ENCODE measurements around the gene ATP8A2. TPM values are rescaled to one million over a fixed set of nuclear protein-coding genes. Genes with fewer than 3 reads are reported as not detected.

The ATP8A2 gene
- polyA plus RNA-seq, 1 donor from 2014 or later = 11.9 TPM

DNA sequence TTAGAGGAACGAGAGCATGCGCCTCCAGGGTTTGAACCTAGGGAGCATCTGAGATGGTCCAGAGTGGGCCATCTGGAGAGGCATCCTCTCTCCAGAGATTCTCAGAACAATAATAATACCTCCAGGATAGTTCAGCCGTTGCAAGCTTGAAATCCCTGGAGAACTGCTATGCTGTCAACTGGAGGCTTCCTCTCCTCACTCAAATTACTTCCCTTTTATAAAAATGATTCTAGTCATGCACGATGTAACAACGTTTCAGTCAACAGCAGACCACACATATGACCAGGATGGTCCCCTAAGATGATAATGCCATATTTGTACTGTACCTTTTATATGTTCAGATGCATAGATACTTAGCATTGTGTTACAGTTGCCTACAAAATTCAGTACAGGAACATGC lies 571.3 kb downstream of the ATP8A2 start:
- no peak for TF ChIP-seq RAD21 (conservative IDR thresholded peaks at IDR 0.05)
- TF ChIP-seq, protein P1, sequence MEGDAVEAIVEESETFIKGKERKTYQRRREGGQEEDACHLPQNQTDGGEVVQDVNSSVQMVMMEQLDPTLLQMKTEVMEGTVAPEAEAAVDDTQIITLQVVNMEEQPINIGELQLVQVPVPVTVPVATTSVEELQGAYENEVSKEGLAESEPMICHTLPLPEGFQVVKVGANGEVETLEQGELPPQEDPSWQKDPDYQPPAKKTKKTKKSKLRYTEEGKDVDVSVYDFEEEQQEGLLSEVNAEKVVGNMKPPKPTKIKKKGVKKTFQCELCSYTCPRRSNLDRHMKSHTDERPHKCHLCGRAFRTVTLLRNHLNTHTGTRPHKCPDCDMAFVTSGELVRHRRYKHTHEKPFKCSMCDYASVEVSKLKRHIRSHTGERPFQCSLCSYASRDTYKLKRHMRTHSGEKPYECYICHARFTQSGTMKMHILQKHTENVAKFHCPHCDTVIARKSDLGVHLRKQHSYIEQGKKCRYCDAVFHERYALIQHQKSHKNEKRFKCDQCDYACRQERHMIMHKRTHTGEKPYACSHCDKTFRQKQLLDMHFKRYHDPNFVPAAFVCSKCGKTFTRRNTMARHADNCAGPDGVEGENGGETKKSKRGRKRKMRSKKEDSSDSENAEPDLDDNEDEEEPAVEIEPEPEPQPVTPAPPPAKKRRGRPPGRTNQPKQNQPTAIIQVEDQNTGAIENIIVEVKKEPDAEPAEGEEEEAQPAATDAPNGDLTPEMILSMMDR (IDR thresholded peaks at IDR 0.05; ENCODE audit: poor library complexity, severe bottlenecking) = no peak
- no peak for TF ChIP-seq EZH2 (IDR thresholded peaks at IDR 0.05; ENCODE audit: borderline replicate concordance, insufficient read depth, low read length, poor library complexity, severe bottlenecking)
- TF ChIP-seq EP300 (conservative IDR thresholded peaks at IDR 0.05; ENCODE audit: poor library complexity, severe bottlenecking) = no peak
- TF ChIP-seq MXI1 (conservative IDR thresholded peaks at IDR 0.05; ENCODE audit: poor library complexity, severe bottlenecking) = no peak
- TF ChIP-seq, protein P2, sequence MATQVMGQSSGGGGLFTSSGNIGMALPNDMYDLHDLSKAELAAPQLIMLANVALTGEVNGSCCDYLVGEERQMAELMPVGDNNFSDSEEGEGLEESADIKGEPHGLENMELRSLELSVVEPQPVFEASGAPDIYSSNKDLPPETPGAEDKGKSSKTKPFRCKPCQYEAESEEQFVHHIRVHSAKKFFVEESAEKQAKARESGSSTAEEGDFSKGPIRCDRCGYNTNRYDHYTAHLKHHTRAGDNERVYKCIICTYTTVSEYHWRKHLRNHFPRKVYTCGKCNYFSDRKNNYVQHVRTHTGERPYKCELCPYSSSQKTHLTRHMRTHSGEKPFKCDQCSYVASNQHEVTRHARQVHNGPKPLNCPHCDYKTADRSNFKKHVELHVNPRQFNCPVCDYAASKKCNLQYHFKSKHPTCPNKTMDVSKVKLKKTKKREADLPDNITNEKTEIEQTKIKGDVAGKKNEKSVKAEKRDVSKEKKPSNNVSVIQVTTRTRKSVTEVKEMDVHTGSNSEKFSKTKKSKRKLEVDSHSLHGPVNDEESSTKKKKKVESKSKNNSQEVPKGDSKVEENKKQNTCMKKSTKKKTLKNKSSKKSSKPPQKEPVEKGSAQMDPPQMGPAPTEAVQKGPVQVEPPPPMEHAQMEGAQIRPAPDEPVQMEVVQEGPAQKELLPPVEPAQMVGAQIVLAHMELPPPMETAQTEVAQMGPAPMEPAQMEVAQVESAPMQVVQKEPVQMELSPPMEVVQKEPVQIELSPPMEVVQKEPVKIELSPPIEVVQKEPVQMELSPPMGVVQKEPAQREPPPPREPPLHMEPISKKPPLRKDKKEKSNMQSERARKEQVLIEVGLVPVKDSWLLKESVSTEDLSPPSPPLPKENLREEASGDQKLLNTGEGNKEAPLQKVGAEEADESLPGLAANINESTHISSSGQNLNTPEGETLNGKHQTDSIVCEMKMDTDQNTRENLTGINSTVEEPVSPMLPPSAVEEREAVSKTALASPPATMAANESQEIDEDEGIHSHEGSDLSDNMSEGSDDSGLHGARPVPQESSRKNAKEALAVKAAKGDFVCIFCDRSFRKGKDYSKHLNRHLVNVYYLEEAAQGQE (IDR thresholded peaks at IDR 0.05; ENCODE audit: borderline replicate concordance) = no peak
- TF ChIP-seq TAF1 (IDR thresholded peaks at IDR 0.05; ENCODE audit: low read depth) = no peak
- Histone ChIP-seq H3K27ac (ENCODE audit: low read length) (no peak overlapping the region), H3F3A (ENCODE audit: insufficient read depth, low read length, poor library complexity, severe bottlenecking) (no peaks in the 10 kb centered on the region), H3K27me3 (ENCODE audit: insufficient read depth, low read depth, low read length) (no peaks in the 10 kb centered on the region), H3K9me2 (ENCODE audit: insufficient read depth, low read length) (no peaks in the 10 kb centered on the region), H3K79me2 (replicated peaks; ENCODE audit: insufficient read depth, low read length) (no peaks in the 10 kb centered on the region), H3K4me2 (ENCODE audit: low read length) (no peak overlapping the region), H2AFZ (ENCODE audit: low read depth, low read length) (no peak overlapping the region), H3K4me3 (ENCODE audit: low read length) (no peak overlapping the region), H3K9ac (ENCODE audit: low read length) (no peak overlapping the region), H3K9me3 (ENCODE audit: low read length) (no peaks in the 10 kb centered on the region), H4K20me1 (ENCODE audit: insufficient read depth) (no peaks in the 10 kb centered on the region), H3K36me3 (ENCODE audit: insufficient read depth, low read length) (no peaks in the 10 kb centered on the region)

DNA sequence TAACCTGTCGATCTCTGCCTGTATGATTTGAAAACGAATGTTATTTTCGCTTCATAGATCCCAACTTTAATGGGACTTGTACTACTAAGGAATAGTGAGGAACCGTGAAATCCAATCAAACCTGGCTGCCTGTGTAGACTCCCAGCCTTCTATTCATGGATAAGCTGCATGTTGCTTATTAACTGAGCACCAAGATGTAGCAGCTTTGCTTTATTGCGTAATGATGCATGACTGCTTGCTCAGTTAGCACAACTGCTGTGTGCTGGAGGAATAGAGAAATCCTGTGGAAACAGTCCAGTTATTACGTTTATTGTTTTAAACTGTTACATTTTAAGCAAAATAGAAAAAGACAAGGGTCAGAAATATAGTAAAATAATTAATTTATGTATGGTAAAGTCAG lies 571.9 kb downstream of the ATP8A2 start:
- TF ChIP-seq SMC3 (conservative IDR thresholded peaks at IDR 0.05; ENCODE audit: poor library complexity) = no peak
- no peak for TF ChIP-seq TAF1 (IDR thresholded peaks at IDR 0.05; ENCODE audit: low read depth)
- TF ChIP-seq, protein P2 (IDR thresholded peaks at IDR 0.05; ENCODE audit: borderline replicate concordance) = no peak
- TF ChIP-seq, protein P1 (IDR thresholded peaks at IDR 0.05; ENCODE audit: poor library complexity, severe bottlenecking) = no peak
- no peak for TF ChIP-seq EZH2 (IDR thresholded peaks at IDR 0.05; ENCODE audit: borderline replicate concordance, insufficient read depth, low read length, poor library complexity, severe bottlenecking)
- no peak for TF ChIP-seq MXI1 (conservative IDR thresholded peaks at IDR 0.05; ENCODE audit: poor library complexity, severe bottlenecking)
- TF ChIP-seq POLR2AphosphoS5 (IDR thresholded peaks at IDR 0.05) = no peak
- TF ChIP-seq RAD21 (conservative IDR thresholded peaks at IDR 0.05) = no peak
- TF ChIP-seq EP300 (conservative IDR thresholded peaks at IDR 0.05; ENCODE audit: poor library complexity, severe bottlenecking) = no peak
- no peaks in the 10 kb centered on the region for H4K20me1 ChIP-seq (ENCODE audit: insufficient read depth)
- H3F3A ChIP-seq (ENCODE audit: insufficient read depth, low read length, poor library complexity, severe bottlenecking) = no peaks in the 10 kb centered on the region
- no peaks in the 10 kb centered on the region for H3K27me3 ChIP-seq (ENCODE audit: insufficient read depth, low read depth, low read length)
- no peak overlapping the region for H3K4me2 ChIP-seq (ENCODE audit: low read length)
- H3K9ac ChIP-seq (ENCODE audit: low read length) = no peak overlapping the region
- H3K9me3 ChIP-seq (ENCODE audit: low read length) = no peaks in the 10 kb centered on the region
- no peak overlapping the region for H3K4me3 ChIP-seq (ENCODE audit: low read length)
- no peaks in the 10 kb centered on the region for H3K79me2 ChIP-seq (replicated peaks; ENCODE audit: insufficient read depth, low read length)
- no peaks in the 10 kb centered on the region for H3K36me3 ChIP-seq (ENCODE audit: insufficient read depth, low read length)
- no peak overlapping the region for H3K27ac ChIP-seq (ENCODE audit: low read length)
- H3K9me2 ChIP-seq (ENCODE audit: insufficient read depth, low read length) = no peaks in the 10 kb centered on the region
- H2AFZ ChIP-seq (ENCODE audit: low read depth, low read length) = no peak overlapping the region
